Heart left ventricle (tissue), 13 donors: ENCODE results near the gene C22orf39.

Source experiments
- POLR2A ChIP-seq, 2 donors: fragments of 450-650 bp; IDR thresholded peaks; one replicate each; pipeline ENCODE4 v1.6.1; 2017; ENCODE audit warnings: antibody characterized with exemption in 2 of 2, mild to moderate bottlenecking in 2 of 2, moderate library complexity in 2 of 2
- TF ChIP-seq, protein P1 (sequence below), 12 donors: fragments of 200-600 bp; sonication (generic) in 4 of 12; IDR thresholded peaks; one replicate each; pipeline versions ENCODE4 v1.5.0 to v1.8.0; 2018 to 2022; ENCODE audit warnings: antibody characterized with exemption in 12 of 12, mild to moderate bottlenecking in 5 of 12
- donor health status: ischemic (EF 13 %, LVEDD 7.1; RV severe dilation, severe dysfunction).
- donor health status: DM: no; HTN: yes; CAD: no.
- donor health status: DM: no; HTN: no; CAD: no.
- donor health status: ischemic (EF 25% LVEDD 6.9; RV normal size, moderate dysfunction).
- donor health status: ischemic (EF 25% LVEDD 5.7; RV mildly dilated, moderate dysfunction).
- donor health status: ischemic (EF 35%, LVEDD 5.7; RV mildly dilated, moderate dysfunction).
- donor health status: nonischemic (EF 11% LVEDD 7.7; RV severe dilation, severe dysfunction).
- donor health status: DM: yes; HTN: yes; CAD: no.
- donor health status: PGD.
- donor health status: ischemic (EF 29% LVEDD 5.4; RV normal size, mild dysfunction).
- donor health status: nonischemic (EF 23%, LVEDD 6.1; RV moderate dilation, normal function).

- TF ChIP-seq, protein P1, sequence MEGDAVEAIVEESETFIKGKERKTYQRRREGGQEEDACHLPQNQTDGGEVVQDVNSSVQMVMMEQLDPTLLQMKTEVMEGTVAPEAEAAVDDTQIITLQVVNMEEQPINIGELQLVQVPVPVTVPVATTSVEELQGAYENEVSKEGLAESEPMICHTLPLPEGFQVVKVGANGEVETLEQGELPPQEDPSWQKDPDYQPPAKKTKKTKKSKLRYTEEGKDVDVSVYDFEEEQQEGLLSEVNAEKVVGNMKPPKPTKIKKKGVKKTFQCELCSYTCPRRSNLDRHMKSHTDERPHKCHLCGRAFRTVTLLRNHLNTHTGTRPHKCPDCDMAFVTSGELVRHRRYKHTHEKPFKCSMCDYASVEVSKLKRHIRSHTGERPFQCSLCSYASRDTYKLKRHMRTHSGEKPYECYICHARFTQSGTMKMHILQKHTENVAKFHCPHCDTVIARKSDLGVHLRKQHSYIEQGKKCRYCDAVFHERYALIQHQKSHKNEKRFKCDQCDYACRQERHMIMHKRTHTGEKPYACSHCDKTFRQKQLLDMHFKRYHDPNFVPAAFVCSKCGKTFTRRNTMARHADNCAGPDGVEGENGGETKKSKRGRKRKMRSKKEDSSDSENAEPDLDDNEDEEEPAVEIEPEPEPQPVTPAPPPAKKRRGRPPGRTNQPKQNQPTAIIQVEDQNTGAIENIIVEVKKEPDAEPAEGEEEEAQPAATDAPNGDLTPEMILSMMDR (IDR thresholded peaks at IDR 0.05), result no peak
- TF ChIP-seq POLR2A (IDR thresholded peaks at IDR 0.05), result no peak
Measured at GRCh38 chr22:19479355-19480172, 32.1 kb upstream of the C22orf39 start, which contains the start of gene CDC45.
